Activated naive CD8-positive, alpha-beta T cell (primary cell): ENCODE data around the gene SMO.
A peak's percentile ranks its signal among the peaks of the same experiment; 100 is the strongest.
"Not testable (repeated sequence)": the region's sequence is repeated elsewhere in the genome, so short reads cannot be mapped to it uniquely, and the experiment has no call there.

Source experiments
- H3K27ac Mint-ChIP-seq: one replicate; pipeline ENCODE4 v1.8.0; 2021; ENCODE audit warnings: mixed read lengths
- H3K27me3 Mint-ChIP-seq: one replicate; pipeline ENCODE4 v1.8.0; 2021; ENCODE audit warnings: mixed read lengths
- H3K36me3 Mint-ChIP-seq: one replicate; pipeline ENCODE4 v1.8.0; 2021; ENCODE audit warnings: mixed read lengths
- H3K4me1 Mint-ChIP-seq: one replicate; pipeline ENCODE4 v1.8.0; 2021; ENCODE audit warnings: low read depth, mixed read lengths
- H3K4me3 Mint-ChIP-seq: one replicate; pipeline ENCODE4 v1.8.0; 2021; ENCODE audit warnings: mild to moderate bottlenecking, mixed read lengths
- H3K9me3 Mint-ChIP-seq: one replicate; pipeline ENCODE4 v1.8.0; 2021; ENCODE audit warnings: low read depth, mixed read lengths

SMO gene

GRCh38 chr7:129227646-129228578, 39.5 kb downstream of the SMO start:
- Mint-ChIP-seq H3K4me3 (no peak overlapping the region), H3K4me1 (peaks cover 35% of the 10 kb centered on the region), H3K36me3 (no peaks in the 10 kb centered on the region), H3K27ac (no peak overlapping the region), H3K27me3 (no peaks in the 10 kb centered on the region), H3K9me3 (no peaks in the 10 kb centered on the region)

GRCh38 chr7:129228633-129229032, 40.2 kb downstream of the SMO start:
- Mint-ChIP-seq H3K4me3 (no peak overlapping the region), H3K27me3 (no peaks in the 10 kb centered on the region), H3K27ac (no peak overlapping the region), H3K36me3 (no peaks in the 10 kb centered on the region), H3K4me1 (peaks cover 33% of the 10 kb centered on the region), H3K9me3 (no peaks in the 10 kb centered on the region)

GRCh38 chr7:129231666-129232065, 43.2 kb downstream of the SMO start:
- peaks cover 9% of the 10 kb centered on the region for H3K36me3 Mint-ChIP-seq
- no peak overlapping the region for H3K27ac Mint-ChIP-seq
- no peaks in the 10 kb centered on the region for H3K27me3 Mint-ChIP-seq
- peaks cover 24% of the 10 kb centered on the region for H3K4me1 Mint-ChIP-seq
- no peaks in the 10 kb centered on the region for H3K9me3 Mint-ChIP-seq
- no peak overlapping the region for H3K4me3 Mint-ChIP-seq

GRCh38 chr7:129238546-129238945, 50.1 kb downstream of the SMO start:
- Mint-ChIP-seq H3K36me3 (peaks cover 12% of the 10 kb centered on the region), H3K9me3 (no peaks in the 10 kb centered on the region), H3K27ac (no peak overlapping the region), H3K27me3 (no peaks in the 10 kb centered on the region), H3K4me1 (peaks cover 18% of the 10 kb centered on the region), H3K4me3 (no peak overlapping the region)

- Mint-ChIP-seq H3K36me3 (peaks cover 14% of the 10 kb centered on the region), H3K27ac (no peak overlapping the region), H3K4me3 (no peak overlapping the region)
These were observed 51.8 kb downstream of the SMO start for GRCh38 chr7:129240119-129240820.

GRCh38 chr7:129244220-129244619, 55.8 kb downstream of the SMO start:
- Mint-ChIP-seq H3K27ac (no peak overlapping the region), H3K4me3 (no peak overlapping the region), H3K4me1 (peaks cover 13% of the 10 kb centered on the region), H3K36me3 (peaks cover 16% of the 10 kb centered on the region), H3K27me3 (no peaks in the 10 kb centered on the region), H3K9me3 (no peaks in the 10 kb centered on the region)

More at GRCh38 chr7:129240119-129240820, 51.8 kb downstream of the SMO start:
- Mint-ChIP-seq H3K27me3 (no peaks in the 10 kb centered on the region), H3K4me1 (peaks cover 14% of the 10 kb centered on the region), H3K9me3 (no peaks in the 10 kb centered on the region)

GRCh38 chr7:129245533-129245932, 57.1 kb downstream of the SMO start:
- Mint-ChIP-seq H3K4me1 (peaks cover 12% of the 10 kb centered on the region), H3K4me3 (no peak overlapping the region), H3K27me3 (no peaks in the 10 kb centered on the region), H3K27ac (no peak overlapping the region), H3K36me3 (peaks cover 16% of the 10 kb centered on the region), H3K9me3 (no peaks in the 10 kb centered on the region)

GRCh38 chr7:129247087-129247486, 58.7 kb downstream of the SMO start:
- H3K9me3 Mint-ChIP-seq = no peaks in the 10 kb centered on the region
- H3K36me3 Mint-ChIP-seq = peaks cover 16% of the 10 kb centered on the region
- no peak overlapping the region for H3K4me3 Mint-ChIP-seq
- no peak overlapping the region for H3K27ac Mint-ChIP-seq
- peaks cover 7% of the 10 kb centered on the region for H3K4me1 Mint-ChIP-seq
- no peaks in the 10 kb centered on the region for H3K27me3 Mint-ChIP-seq

GRCh38 chr7:129252128-129252527, 63.7 kb downstream of the SMO start:
- peaks cover 7% of the 10 kb centered on the region for H3K4me1 Mint-ChIP-seq
- H3K4me3 Mint-ChIP-seq = no peak overlapping the region
- no peaks in the 10 kb centered on the region for H3K27me3 Mint-ChIP-seq
- peaks cover 3% of the 10 kb centered on the region for H3K36me3 Mint-ChIP-seq
- H3K27ac Mint-ChIP-seq = no peak overlapping the region
- no peaks in the 10 kb centered on the region for H3K9me3 Mint-ChIP-seq

- H3K9me3 Mint-ChIP-seq, H3K4me1 Mint-ChIP-seq, H3K36me3 Mint-ChIP-seq, H3K27ac Mint-ChIP-seq, H3K27me3 Mint-ChIP-seq, H3K4me3 Mint-ChIP-seq: not testable (repeated sequence)
These were observed 64.2 kb downstream of the SMO start for GRCh38 chr7:129252603-129253002.

- Mint-ChIP-seq H3K27ac (no peak overlapping the region), H3K4me1 (peaks cover 22% of the 10 kb centered on the region), H3K27me3 (no peaks in the 10 kb centered on the region), H3K36me3 (peaks cover 2% of the 10 kb centered on the region), H3K9me3 (no peaks in the 10 kb centered on the region), H3K4me3 (no peak overlapping the region)
These were observed 67.4 kb downstream of the SMO start for GRCh38 chr7:129255800-129256199.

GRCh38 chr7:129256221-129256620, 67.8 kb downstream of the SMO start:
- no peaks in the 10 kb centered on the region for H3K27me3 Mint-ChIP-seq
- peaks cover 22% of the 10 kb centered on the region for H3K4me1 Mint-ChIP-seq
- peaks cover 2% of the 10 kb centered on the region for H3K36me3 Mint-ChIP-seq
- no peak overlapping the region for H3K27ac Mint-ChIP-seq
- no peak overlapping the region for H3K4me3 Mint-ChIP-seq
- no peaks in the 10 kb centered on the region for H3K9me3 Mint-ChIP-seq

- H3K4me1 Mint-ChIP-seq = peaks cover 29% of the 10 kb centered on the region
- H3K4me3 Mint-ChIP-seq = no peak overlapping the region
- H3K36me3 Mint-ChIP-seq = peaks cover 2% of the 10 kb centered on the region
- no peaks in the 10 kb centered on the region for H3K9me3 Mint-ChIP-seq
- no peaks in the 10 kb centered on the region for H3K27me3 Mint-ChIP-seq
- no peak overlapping the region for H3K27ac Mint-ChIP-seq
These were observed 68.7 kb downstream of the SMO start for GRCh38 chr7:129257168-129257567.

- H3K4me1 Mint-ChIP-seq = peaks cover 41% of the 10 kb centered on the region
- H3K9me3 Mint-ChIP-seq = no peaks in the 10 kb centered on the region
- H3K27me3 Mint-ChIP-seq = no peaks in the 10 kb centered on the region
- peaks cover 2% of the 10 kb centered on the region for H3K36me3 Mint-ChIP-seq
- H3K27ac Mint-ChIP-seq = no peak overlapping the region
- H3K4me3 Mint-ChIP-seq = peak overlapping the region; percentile 33
These were observed 70.4 kb downstream of the SMO start for GRCh38 chr7:129258649-129259389.

GRCh38 chr7:129262324-129262723, 73.9 kb downstream of the SMO start:
- Mint-ChIP-seq H3K9me3 (no peaks in the 10 kb centered on the region), H3K36me3 (peaks cover 2% of the 10 kb centered on the region), H3K4me3 (no peak overlapping the region), H3K27ac (no peak overlapping the region), H3K27me3 (no peaks in the 10 kb centered on the region), H3K4me1 (peaks cover 37% of the 10 kb centered on the region)
